PC-9 (cell line): ENCODE results near the gene MCF2L. TPM values are rescaled to one million over a fixed set of nuclear protein-coding genes. Genes with fewer than 3 reads are reported as not detected.

Experiments used
- BruUV-seq: library from RNA; stranded (reverse); fragments of 400-500 nt; replicated peaks from 2 replicates; lab custom pipeline; 2021; lab: Mats Ljungman, UMichigan
- CTCF ChIA-PET: fragments of 300-600 bp; sonication (Branson Sonifier 250); formaldehyde crosslinking; loops from one replicate; lab custom pipeline; 2022; ENCODE audit warnings: antibody characterized with exemption; lab: Charles Lee
- POLR2A ChIA-PET: fragments of 300-600 bp; sonication (Branson Sonifier 250); formaldehyde crosslinking; loops from one replicate; lab custom pipeline; 2022; ENCODE audit warnings: antibody characterized with exemption; ENCODE audit not compliant: unreplicated experiment; lab: Charles Lee
- DNase-seq, 2 experiments: peaks; one replicate each; pipeline versions ENCODE4 v3.0.0 to v3.0.0-alpha.2; 2015 to 2022; ENCODE audit warnings: mixed read lengths in 1 of 2
- H2AFZ ChIP-seq: fragments of 200-600 bp; sonication (generic); 2 replicates; pipeline ENCODE4 v1.8.1; 2017; ENCODE audit warnings: antibody characterized with exemption
- H3F3A ChIP-seq: fragments of 200-600 bp; sonication (generic); 2 replicates; pipeline ENCODE4 v1.8.1; 2017; ENCODE audit warnings: antibody characterized with exemption, mild to moderate bottlenecking, low read depth; ENCODE audit not compliant: insufficient read depth
- H3K27ac ChIP-seq: fragments of 200-600 bp; sonication (generic); 2 replicates; pipeline ENCODE4 v1.6.1; 2016; ENCODE audit warnings: mixed run types
- H3K27me3 ChIP-seq: fragments of 200-600 bp; sonication (generic); 2 replicates; pipeline ENCODE4 v1.6.1; 2016; ENCODE audit warnings: low read depth, mixed run types; ENCODE audit not compliant: insufficient read depth
- H3K36me3 ChIP-seq: fragments of 200-600 bp; sonication (generic); 2 replicates; pipeline ENCODE4 v1.6.1; 2016; ENCODE audit warnings: low read depth, mixed run types
- H3K4me1 ChIP-seq: fragments of 200-600 bp; sonication (generic); replicated peaks from 2 replicates; pipeline ENCODE4 v1.6.1; 2016; ENCODE audit warnings: mixed run types; ENCODE audit not compliant: insufficient read depth
- H3K4me2 ChIP-seq: fragments of 200-600 bp; sonication (generic); 2 replicates; pipeline ENCODE4 v1.6.1; 2017; ENCODE audit warnings: mixed run types
- H3K4me3 ChIP-seq: fragments of 200-600 bp; sonication (generic); 2 replicates; pipeline ENCODE4 v1.6.1; 2016; ENCODE audit warnings: mixed run types
- H3K79me2 ChIP-seq: fragments of 200-600 bp; sonication (generic); 2 replicates; pipeline ENCODE4 v1.6.1; 2017; ENCODE audit warnings: low read depth, mixed run types
- H3K9me2 ChIP-seq: fragments of 200-600 bp; sonication (generic); 2 replicates; pipeline ENCODE4 v1.8.1; 2017; ENCODE audit warnings: mild to moderate bottlenecking; ENCODE audit not compliant: insufficient read depth
- H3K9me3 ChIP-seq: fragments of 200-600 bp; sonication (generic); 2 replicates; pipeline ENCODE4 v1.8.1; 2016; ENCODE audit warnings: low read depth; ENCODE audit not compliant: insufficient read depth
- H4K20me1 ChIP-seq: fragments of 200-600 bp; sonication (generic); 2 replicates; pipeline ENCODE4 v1.8.1; 2017; ENCODE audit not compliant: insufficient read depth
- EZH2 ChIP-seq: fragments of 200-600 bp; sonication (generic); IDR thresholded peaks from 2 replicates; pipeline ENCODE4 v1.8.0; 2017; ENCODE audit warnings: antibody characterized with exemption, low read depth
- intact Hi-C: fragments of 100-400 bp; cut with micrococcal nuclease; formaldehyde crosslinking; loops from one replicate; pipeline ENCODE4 v1.10.0; 2022; ENCODE audit not compliant: unreplicated experiment
- total RNA-seq: library from RNA; stranded (reverse); gene quantifications from 2 replicates; pipeline ENCODE4 v1.2.3, GENCODE V29; 2021
- TF ChIP-seq, protein P1 (sequence below): fragments of 200-600 bp; sonication (generic); conservative IDR thresholded peaks from 2 replicates; pipeline ENCODE4 v1.6.1; 2017; ENCODE audit warnings: mixed run types, antibody characterized with exemption, mild to moderate bottlenecking, moderate library complexity

MCF2L gene
- total RNA-seq, 1 experiment from 2014 or later: 28.2 TPM

GRCh38 chr13:113141601-113141970 lies 172.6 kb downstream of the MCF2L start:
- POLR2A ChIA-PET: no interaction called here
- intact Hi-C loops: no loop called here
- CTCF ChIA-PET: no interaction called here

DNA sequence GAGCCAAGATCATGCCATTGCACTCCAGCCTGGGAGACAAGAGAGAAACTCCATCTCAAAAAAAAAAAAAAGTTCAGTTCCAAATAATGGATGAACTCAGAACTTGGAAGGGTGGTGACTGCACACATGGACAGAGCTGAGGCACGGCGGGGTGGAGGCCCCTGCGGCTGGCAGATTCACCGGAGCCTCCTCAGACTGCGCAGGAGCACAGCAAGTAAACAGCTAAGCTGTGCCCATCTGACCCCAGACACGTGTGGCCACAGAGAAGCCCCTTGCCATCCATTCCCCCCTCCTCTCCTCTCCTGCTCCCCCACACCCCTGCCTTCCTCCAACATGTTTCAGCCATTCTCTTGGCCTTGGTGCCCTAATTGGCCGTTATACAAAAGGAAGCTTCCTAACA lies 173.9 kb downstream of the MCF2L start:
- Histone ChIP-seq H4K20me1 (no peaks in the 10 kb centered on the region), H3K4me1 (no peaks in the 10 kb centered on the region), H3K4me2 (no peak overlapping the region), H3K9me2 (no peaks in the 10 kb centered on the region), H3K27me3 (peaks cover 84% of the 10 kb centered on the region), H3K9me3 (no peaks in the 10 kb centered on the region), H3K4me3 (no peak overlapping the region), H3K27ac (no peak overlapping the region), H3K36me3 (no peaks in the 10 kb centered on the region), H3F3A (no peaks in the 10 kb centered on the region), H2AFZ (no peak overlapping the region), H3K79me2 (no peaks in the 10 kb centered on the region)
- no TSS peak for BruUV-seq
- CTCF ChIA-PET: no interaction called here
- TF ChIP-seq, protein P1, sequence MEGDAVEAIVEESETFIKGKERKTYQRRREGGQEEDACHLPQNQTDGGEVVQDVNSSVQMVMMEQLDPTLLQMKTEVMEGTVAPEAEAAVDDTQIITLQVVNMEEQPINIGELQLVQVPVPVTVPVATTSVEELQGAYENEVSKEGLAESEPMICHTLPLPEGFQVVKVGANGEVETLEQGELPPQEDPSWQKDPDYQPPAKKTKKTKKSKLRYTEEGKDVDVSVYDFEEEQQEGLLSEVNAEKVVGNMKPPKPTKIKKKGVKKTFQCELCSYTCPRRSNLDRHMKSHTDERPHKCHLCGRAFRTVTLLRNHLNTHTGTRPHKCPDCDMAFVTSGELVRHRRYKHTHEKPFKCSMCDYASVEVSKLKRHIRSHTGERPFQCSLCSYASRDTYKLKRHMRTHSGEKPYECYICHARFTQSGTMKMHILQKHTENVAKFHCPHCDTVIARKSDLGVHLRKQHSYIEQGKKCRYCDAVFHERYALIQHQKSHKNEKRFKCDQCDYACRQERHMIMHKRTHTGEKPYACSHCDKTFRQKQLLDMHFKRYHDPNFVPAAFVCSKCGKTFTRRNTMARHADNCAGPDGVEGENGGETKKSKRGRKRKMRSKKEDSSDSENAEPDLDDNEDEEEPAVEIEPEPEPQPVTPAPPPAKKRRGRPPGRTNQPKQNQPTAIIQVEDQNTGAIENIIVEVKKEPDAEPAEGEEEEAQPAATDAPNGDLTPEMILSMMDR: no peak
- TF ChIP-seq EZH2: no peak
- intact Hi-C loops: no loop called here
- POLR2A ChIA-PET: interaction anchor here (0.6 kb wide), 1 partner anchor 83 kb away, joined by 3 read pairs; no protein-coding TSS in a partner anchor
- DNase-seq: no peak

More at GRCh38 chr13:113141601-113141970, 172.6 kb downstream of the MCF2L start:
- BruUV-seq: no TSS peak
- Histone ChIP-seq H3K4me1 (no peaks in the 10 kb centered on the region), H3K27ac (no peak overlapping the region), H4K20me1 (no peaks in the 10 kb centered on the region), H3K4me2 (no peak overlapping the region), H2AFZ (no peak overlapping the region), H3K36me3 (no peaks in the 10 kb centered on the region), H3K9me2 (no peaks in the 10 kb centered on the region), H3K27me3 (peaks cover 83% of the 10 kb centered on the region), H3K4me3 (no peak overlapping the region), H3F3A (no peaks in the 10 kb centered on the region), H3K79me2 (no peaks in the 10 kb centered on the region), H3K9me3 (no peaks in the 10 kb centered on the region)
- no peak for DNase-seq
- TF ChIP-seq, protein P1: no peak
- TF ChIP-seq EZH2: no peak

DNA sequence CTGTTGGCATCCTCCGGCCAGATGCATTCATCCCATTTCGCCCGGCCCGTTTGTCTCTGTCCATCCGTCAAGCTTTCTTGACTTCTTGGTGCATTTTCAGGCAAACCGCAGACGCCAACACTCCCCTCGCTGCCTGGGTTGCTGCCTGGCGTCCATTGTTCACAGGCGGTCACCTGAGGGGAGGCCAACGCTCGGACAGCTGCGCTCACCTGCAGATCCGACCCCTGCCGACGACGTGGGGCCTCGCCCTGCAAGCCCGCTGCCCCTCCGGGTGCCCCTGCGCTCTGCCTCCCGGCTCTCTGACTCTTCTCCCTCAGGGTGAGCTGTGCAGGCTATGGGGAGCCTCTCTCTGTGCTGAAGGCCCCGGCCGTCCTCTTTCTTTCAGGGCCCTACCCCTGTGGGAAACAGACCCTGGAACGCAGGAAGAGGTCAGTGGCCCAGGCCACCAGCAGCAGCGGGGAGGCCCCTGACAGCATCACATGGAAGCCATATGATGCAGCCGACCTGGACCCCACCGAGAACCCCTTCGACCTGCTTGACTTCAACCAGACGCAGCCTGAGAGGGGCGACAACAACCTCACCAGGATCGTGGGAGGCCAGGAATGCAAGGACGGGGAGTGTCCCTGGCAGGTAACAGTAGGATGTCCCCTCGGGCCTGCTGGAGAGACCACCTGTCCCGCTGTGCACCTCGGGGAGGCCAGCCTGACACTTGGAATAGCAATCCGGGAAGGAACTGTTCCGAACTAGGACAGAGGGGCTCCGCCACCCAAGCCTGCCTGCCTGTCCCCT lies 174.6 kb downstream of the MCF2L start:
- ChIA-PET POLR2A (interaction anchor here (0.6 kb wide), 1 partner anchor 84 kb away, joined by 3 read pairs; no protein-coding TSS in a partner anchor), CTCF (no interaction called here)
- Histone ChIP-seq H3K9me3 (no peaks in the 10 kb centered on the region), H3K4me2 (no peak overlapping the region), H2AFZ (no peak overlapping the region), H3K4me3 (no peak overlapping the region), H3K27ac (no peak overlapping the region), H3K36me3 (no peaks in the 10 kb centered on the region), H3F3A (no peaks in the 10 kb centered on the region), H4K20me1 (no peaks in the 10 kb centered on the region), H3K4me1 (no peaks in the 10 kb centered on the region), H3K9me2 (no peaks in the 10 kb centered on the region), H3K79me2 (no peaks in the 10 kb centered on the region), H3K27me3 (peaks cover 76% of the 10 kb centered on the region)
- no TSS peak for BruUV-seq
- DNase-seq: no peak
- no peak for TF ChIP-seq EZH2
- TF ChIP-seq, protein P1: no peak
- intact Hi-C loops: no loop called here
